Mesendoderm (in vitro differentiated cells): Measurements from ENCODE around the gene SERPINB13.

Source experiments
- DNase-seq: peaks from one replicate; pipeline ENCODE4 v3.0.0; 2013
- H2AK5ac ChIP-seq: 2 replicates; pipeline ENCODE4 v1.6.1; 2013; ENCODE audit warnings: low read length, inconsistent platforms
- H2BK120ac ChIP-seq: 2 replicates; pipeline ENCODE4 v1.6.1; 2013; ENCODE audit warnings: low read depth, mild to moderate bottlenecking, low read length, moderate library complexity, mixed read lengths
- H2BK15ac ChIP-seq: replicated peaks from 2 replicates; pipeline ENCODE4 v1.6.1; 2013; ENCODE audit warnings: low read depth, mild to moderate bottlenecking, moderate library complexity
- H2BK5ac ChIP-seq: 2 replicates; pipeline ENCODE4 v1.6.1; 2013; ENCODE audit warnings: low read length, inconsistent platforms
- H3K18ac ChIP-seq: 2 replicates; pipeline ENCODE4 v1.6.1; 2013; ENCODE audit warnings: mild to moderate bottlenecking, low read length, mixed read lengths
- H3K23ac ChIP-seq: one replicate; pipeline ENCODE4 v1.6.1; 2013; ENCODE audit warnings: low read length
- H3K27ac ChIP-seq: 2 replicates; pipeline ENCODE4 v1.5.1; 2013; ENCODE audit warnings: low read depth, mild to moderate bottlenecking, inconsistent platforms, low read length, moderate library complexity
- H3K27me3 ChIP-seq: 2 replicates; pipeline ENCODE4 v1.6.1; 2013; ENCODE audit warnings: low read length, control low read depth, mild to moderate bottlenecking, inconsistent platforms; ENCODE audit not compliant: insufficient read depth, poor library complexity
- H3K36me3 ChIP-seq: 2 replicates; pipeline ENCODE4 v1.6.1; 2013; ENCODE audit warnings: low read length, inconsistent platforms; ENCODE audit not compliant: control insufficient read depth, insufficient read depth
- H3K4ac ChIP-seq: one replicate; pipeline ENCODE4 v1.6.1; 2013; ENCODE audit warnings: low read depth, mild to moderate bottlenecking, low read length, moderate library complexity
- H3K4me1 ChIP-seq: 2 replicates; pipeline ENCODE4 v1.6.1; 2013; ENCODE audit warnings: low read depth, low read length, inconsistent platforms; ENCODE audit not compliant: control insufficient read depth
- H3K4me2 ChIP-seq: 2 replicates; pipeline ENCODE4 v1.6.1; 2013; ENCODE audit warnings: low read length
- H3K4me3 ChIP-seq: 2 replicates; pipeline ENCODE4 v1.5.1; 2013; ENCODE audit warnings: mild to moderate bottlenecking, low read length
- H3K56ac ChIP-seq: one replicate; pipeline ENCODE4 v1.6.1; 2013; ENCODE audit warnings: low read length
- H3K79me1 ChIP-seq: 2 replicates; pipeline ENCODE4 v1.6.1; 2013; ENCODE audit warnings: low read length, inconsistent platforms
- H3K79me2 ChIP-seq: 2 replicates; pipeline ENCODE4 v1.6.1; 2013; ENCODE audit warnings: mild to moderate bottlenecking, low read length; ENCODE audit not compliant: control insufficient read depth, insufficient read depth
- H3K9ac ChIP-seq: 2 replicates; pipeline ENCODE4 v1.6.1; 2013; ENCODE audit warnings: low read length, inconsistent platforms
- H4K5ac ChIP-seq: one replicate; pipeline ENCODE4 v1.6.1; 2013; ENCODE audit warnings: low read length
- H4K8ac ChIP-seq: one replicate; pipeline ENCODE4 v1.6.1; 2013; ENCODE audit warnings: low read depth, mild to moderate bottlenecking, control low read depth, low read length, moderate library complexity
- WGBS: extraction: QIAGEN DNeasy Blood & Tissue Kit; methylation state at CpG from one replicate; pipeline ENCODE4 v1.1.7; 2013; ENCODE audit warnings: low lambda C conversion rate, missing lambda C conversion rate; ENCODE audit not compliant: insufficient coverage; ENCODE audit errors: extremely low coverage; 5-methylcytosine and 5-hydroxymethylcytosine counted together

Gene SERPINB13

DNA sequence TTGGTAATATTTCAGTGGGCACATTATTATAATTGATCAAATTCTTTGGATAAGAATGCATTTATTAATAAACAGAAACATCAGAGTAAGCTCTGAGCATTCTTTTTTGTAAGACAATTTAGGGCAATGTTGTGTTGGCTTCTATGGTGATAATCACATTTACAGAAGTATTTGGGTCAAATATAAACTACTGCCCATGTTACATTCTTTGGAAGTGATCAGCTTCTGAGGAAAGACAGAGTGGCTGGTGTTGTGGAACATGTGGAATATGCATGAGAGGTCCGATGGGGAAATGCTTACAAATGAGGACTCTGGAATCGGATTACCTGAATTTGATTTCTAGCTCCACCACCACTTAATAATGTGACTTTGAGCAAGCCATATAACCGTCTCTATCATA lies 19.4 kb downstream of the SERPINB13 start:
- Histone ChIP-seq H2BK15ac (no peak overlapping the region), H4K8ac (no peak overlapping the region), H2AK5ac (no peak overlapping the region), H2BK5ac (no peak overlapping the region), H3K4ac (no peak overlapping the region), H3K79me2 (no peaks in the 10 kb centered on the region), H3K27me3 (no peaks in the 10 kb centered on the region), H3K4me2 (no peak overlapping the region), H3K9ac (no peak overlapping the region), H3K18ac (no peak overlapping the region), H4K5ac (no peak overlapping the region), H3K56ac (no peak overlapping the region), H3K4me1 (no peaks in the 10 kb centered on the region), H2BK120ac (no peak overlapping the region), H3K27ac (no peak overlapping the region), H3K4me3 (no peak overlapping the region), H3K36me3 (no peaks in the 10 kb centered on the region), H3K79me1 (no peaks in the 10 kb centered on the region), H3K23ac (no peak overlapping the region)
- no peak for DNase-seq
- WGBS: no CpG with 5 or more reads among the region's 3 CpGs

DNA sequence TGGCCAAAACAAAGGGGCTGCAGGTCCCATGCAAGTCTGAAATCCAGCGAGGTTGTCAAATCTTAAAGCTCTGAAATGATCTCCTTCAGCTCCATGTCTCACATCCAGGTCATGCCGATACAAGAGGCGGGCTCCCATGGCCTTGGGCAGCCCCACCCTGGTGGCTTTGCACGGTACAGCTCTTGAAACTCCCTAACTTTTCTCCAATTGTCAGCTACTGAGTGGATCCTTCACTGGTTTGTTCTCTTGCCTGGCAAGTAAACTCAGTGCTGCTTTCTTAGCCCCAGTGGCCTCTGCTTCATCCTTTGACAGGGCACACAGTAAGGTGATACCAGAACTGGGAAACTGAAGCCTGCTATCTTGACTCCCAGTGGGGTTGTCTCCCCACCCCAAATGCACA lies 26.3 kb downstream of the SERPINB13 start:
- no peak overlapping the region for H3K4me2 ChIP-seq
- no peak overlapping the region for H3K4ac ChIP-seq
- H3K36me3 ChIP-seq: no peaks in the 10 kb centered on the region
- no peak overlapping the region for H3K4me3 ChIP-seq
- H2BK15ac ChIP-seq: no peak overlapping the region
- H2BK5ac ChIP-seq: no peak overlapping the region
- WGBS: no CpG with 5 or more reads among the region's 4 CpGs
- no peaks in the 10 kb centered on the region for H3K79me2 ChIP-seq
- no peak overlapping the region for H3K9ac ChIP-seq
- H3K79me1 ChIP-seq: no peaks in the 10 kb centered on the region
- no peak overlapping the region for H4K5ac ChIP-seq
- no peak overlapping the region for H3K56ac ChIP-seq
- no peak overlapping the region for H3K27ac ChIP-seq
- no peak overlapping the region for H3K23ac ChIP-seq
- peak; percentile 12 for DNase-seq
- no peaks in the 10 kb centered on the region for H3K27me3 ChIP-seq
- H4K8ac ChIP-seq: no peak overlapping the region
- no peak overlapping the region for H3K18ac ChIP-seq
- H2BK120ac ChIP-seq: no peak overlapping the region
- H2AK5ac ChIP-seq: no peak overlapping the region
- H3K4me1 ChIP-seq: no peaks in the 10 kb centered on the region

DNA sequence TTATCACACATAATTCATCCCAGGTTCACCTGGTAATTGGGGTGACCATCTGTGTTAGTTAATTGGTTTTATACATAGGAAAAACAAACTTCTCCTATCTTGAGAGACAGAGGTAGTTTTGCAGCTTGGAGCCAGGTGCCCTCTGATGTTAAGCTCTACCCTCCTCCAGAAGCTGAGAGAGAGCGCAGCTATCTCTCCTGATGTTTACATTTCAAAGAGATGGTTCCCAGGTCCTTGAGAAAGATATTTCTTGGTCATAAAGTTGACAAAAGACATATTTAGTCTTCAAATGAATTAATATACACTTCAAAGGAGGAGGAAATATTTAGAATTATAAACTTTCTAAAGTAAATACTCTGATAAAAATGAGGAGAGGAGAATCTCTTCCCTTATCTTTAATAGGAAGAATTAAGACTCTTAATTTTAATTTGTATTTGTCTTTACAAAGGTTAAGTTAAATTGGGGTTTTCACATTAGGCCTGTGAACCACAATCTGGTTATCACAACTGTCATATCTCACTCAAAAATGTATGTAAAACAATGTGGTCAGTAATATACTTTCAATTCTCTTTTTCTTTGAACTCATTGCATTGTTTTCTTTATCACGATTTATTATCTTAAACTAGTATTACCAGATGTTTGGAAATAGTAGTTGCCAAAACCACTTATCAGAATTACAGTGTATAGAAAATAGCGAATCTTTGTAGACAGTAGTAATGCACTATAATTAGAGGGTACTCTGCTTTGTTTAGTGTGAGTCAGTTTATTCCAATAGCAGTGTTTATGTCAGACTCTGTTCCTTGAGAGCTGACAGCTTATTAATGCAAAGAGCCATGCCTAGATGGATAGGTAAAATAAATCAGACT lies 30.1 kb downstream of the SERPINB13 start:
- Histone ChIP-seq H2BK120ac (no peak overlapping the region), H3K4me2 (no peak overlapping the region), H3K9ac (no peak overlapping the region), H3K4me3 (no peak overlapping the region), H2BK15ac (no peak overlapping the region), H3K79me2 (no peaks in the 10 kb centered on the region), H3K36me3 (no peaks in the 10 kb centered on the region), H3K27ac (no peak overlapping the region), H4K5ac (no peak overlapping the region), H3K4ac (no peak overlapping the region), H3K4me1 (no peaks in the 10 kb centered on the region), H3K56ac (no peak overlapping the region), H2AK5ac (no peak overlapping the region), H4K8ac (no peak overlapping the region), H3K79me1 (no peaks in the 10 kb centered on the region), H3K23ac (no peak overlapping the region), H3K18ac (no peak overlapping the region), H2BK5ac (no peak overlapping the region), H3K27me3 (no peaks in the 10 kb centered on the region)
- WGBS: no CpG with 5 or more reads among the region's 3 CpGs
- DNase-seq: peak; percentile 26

DNA sequence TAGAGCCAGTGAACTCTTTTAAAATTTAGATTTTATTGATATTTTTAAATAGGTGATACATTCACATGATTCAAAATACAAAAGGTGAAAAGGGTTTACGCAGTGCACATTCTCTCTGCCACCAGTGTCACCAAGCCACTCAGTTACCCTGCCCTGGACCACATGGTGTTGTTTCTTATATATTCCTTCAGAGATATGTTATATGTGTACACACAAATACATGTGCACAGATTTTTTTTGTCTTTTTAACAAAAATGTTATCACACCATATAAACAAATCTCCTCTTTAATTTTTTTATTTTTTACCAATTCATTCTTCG lies 30.7 kb downstream of the SERPINB13 start:
- H4K8ac ChIP-seq: no peak overlapping the region
- H3K18ac ChIP-seq: no peak overlapping the region
- H3K9ac ChIP-seq: no peak overlapping the region
- DNase-seq: no peak
- no peak overlapping the region for H4K5ac ChIP-seq
- no peak overlapping the region for H3K4me3 ChIP-seq
- H3K79me1 ChIP-seq: no peaks in the 10 kb centered on the region
- no peaks in the 10 kb centered on the region for H3K36me3 ChIP-seq
- H3K23ac ChIP-seq: no peak overlapping the region
- no peak overlapping the region for H3K56ac ChIP-seq
- H3K27me3 ChIP-seq: no peaks in the 10 kb centered on the region
- H3K27ac ChIP-seq: no peak overlapping the region
- H3K4ac ChIP-seq: no peak overlapping the region
- WGBS: 100% methylated on average over 1 of the region's 2 CpGs
- no peak overlapping the region for H2BK120ac ChIP-seq
- H3K79me2 ChIP-seq: no peaks in the 10 kb centered on the region
- H2BK15ac ChIP-seq: no peak overlapping the region
- H2BK5ac ChIP-seq: no peak overlapping the region
- H2AK5ac ChIP-seq: no peak overlapping the region
- no peaks in the 10 kb centered on the region for H3K4me1 ChIP-seq
- H3K4me2 ChIP-seq: no peak overlapping the region

DNA sequence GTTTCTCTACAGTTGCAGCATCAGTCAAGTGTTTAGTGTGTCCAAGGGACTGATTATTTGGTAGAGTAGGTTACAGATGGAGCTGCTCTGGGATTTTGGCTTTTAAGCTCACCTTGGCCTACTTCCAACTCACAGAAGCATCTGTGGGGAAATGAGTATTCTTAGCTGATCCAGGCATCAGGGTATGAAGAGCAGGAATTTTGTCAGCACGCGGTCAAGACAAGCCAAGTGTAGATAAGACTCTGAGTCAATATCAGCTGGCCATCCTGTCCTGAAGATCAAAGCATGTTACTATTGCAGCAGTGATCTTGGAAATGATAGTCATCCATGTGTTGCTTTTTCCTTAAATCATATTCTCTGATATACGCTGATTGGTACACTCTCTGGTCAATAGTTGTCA lies 32.5 kb downstream of the SERPINB13 start:
- H2AK5ac ChIP-seq: no peak overlapping the region
- WGBS: no CpG with 5 or more reads among the region's 3 CpGs

DNA sequence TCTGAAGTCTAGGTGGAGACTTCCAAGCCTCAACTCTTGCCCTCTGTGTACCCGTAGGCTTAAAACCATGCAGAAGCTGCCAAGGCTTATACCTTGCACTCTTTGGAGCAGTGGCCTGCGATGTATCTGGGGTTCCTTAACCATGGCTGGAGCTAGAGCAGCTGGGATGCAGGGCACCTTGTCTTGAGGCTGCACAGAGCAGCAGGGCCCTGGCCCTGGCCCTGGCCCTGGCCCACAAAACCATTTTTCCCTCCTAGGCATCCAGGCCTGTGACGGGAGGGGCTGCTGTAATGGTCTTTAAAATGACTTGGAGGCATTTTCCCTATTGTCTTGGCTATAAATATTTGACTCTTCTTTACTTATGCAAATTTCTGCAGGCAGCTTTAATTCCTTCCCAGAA lies 37.7 kb downstream of the SERPINB13 start:
- H3K56ac ChIP-seq: no peak overlapping the region
- H3K27ac ChIP-seq: no peak overlapping the region
- no peaks in the 10 kb centered on the region for H3K27me3 ChIP-seq
- no peak overlapping the region for H2BK15ac ChIP-seq
- no peak for DNase-seq
- no peak overlapping the region for H3K4me3 ChIP-seq
- H3K79me1 ChIP-seq: no peaks in the 10 kb centered on the region
- no peaks in the 10 kb centered on the region for H3K79me2 ChIP-seq
- no peak overlapping the region for H3K4ac ChIP-seq
- H3K36me3 ChIP-seq: no peaks in the 10 kb centered on the region
- H3K4me1 ChIP-seq: no peaks in the 10 kb centered on the region
- H2AK5ac ChIP-seq: no peak overlapping the region
- WGBS: no CpG with 5 or more reads among the region's 3 CpGs
- no peak overlapping the region for H2BK120ac ChIP-seq
- H3K23ac ChIP-seq: no peak overlapping the region
- H3K9ac ChIP-seq: no peak overlapping the region
- H2BK5ac ChIP-seq: no peak overlapping the region
- H4K8ac ChIP-seq: no peak overlapping the region
- H4K5ac ChIP-seq: no peak overlapping the region
- H3K4me2 ChIP-seq: no peak overlapping the region
- H3K18ac ChIP-seq: no peak overlapping the region

More for the DNA sequence above, 32.5 kb downstream of the SERPINB13 start:
- H3K4me3 ChIP-seq: no peak overlapping the region
- H3K36me3 ChIP-seq: no peaks in the 10 kb centered on the region
- no peaks in the 10 kb centered on the region for H3K79me1 ChIP-seq
- no peak overlapping the region for H3K4me2 ChIP-seq
- no peak overlapping the region for H3K9ac ChIP-seq
- no peak overlapping the region for H4K8ac ChIP-seq
- H3K56ac ChIP-seq: no peak overlapping the region
- H2BK15ac ChIP-seq: no peak overlapping the region
- H2BK5ac ChIP-seq: no peak overlapping the region
- H3K4me1 ChIP-seq: no peaks in the 10 kb centered on the region
- H3K18ac ChIP-seq: no peak overlapping the region
- no peak overlapping the region for H3K23ac ChIP-seq
- no peak overlapping the region for H3K4ac ChIP-seq
- H2BK120ac ChIP-seq: no peak overlapping the region
- no peaks in the 10 kb centered on the region for H3K27me3 ChIP-seq
- no peak for DNase-seq
- H4K5ac ChIP-seq: no peak overlapping the region
- H3K27ac ChIP-seq: no peak overlapping the region
- no peaks in the 10 kb centered on the region for H3K79me2 ChIP-seq
